Epidermal melanocyte (primary cell): Measurements from ENCODE around the gene IFNA17.
"Not testable (repeated sequence)": the region's sequence is repeated elsewhere in the genome, so short reads cannot be mapped to it uniquely, and the experiment has no call there.

ENCODE experiments used
- DNase-seq: peaks from one replicate; pipeline ENCODE4 v3.0.0; 2011; ENCODE audit warnings: low spot score; ENCODE audit not compliant: insufficient read length

IFNA17 gene

DNA sequence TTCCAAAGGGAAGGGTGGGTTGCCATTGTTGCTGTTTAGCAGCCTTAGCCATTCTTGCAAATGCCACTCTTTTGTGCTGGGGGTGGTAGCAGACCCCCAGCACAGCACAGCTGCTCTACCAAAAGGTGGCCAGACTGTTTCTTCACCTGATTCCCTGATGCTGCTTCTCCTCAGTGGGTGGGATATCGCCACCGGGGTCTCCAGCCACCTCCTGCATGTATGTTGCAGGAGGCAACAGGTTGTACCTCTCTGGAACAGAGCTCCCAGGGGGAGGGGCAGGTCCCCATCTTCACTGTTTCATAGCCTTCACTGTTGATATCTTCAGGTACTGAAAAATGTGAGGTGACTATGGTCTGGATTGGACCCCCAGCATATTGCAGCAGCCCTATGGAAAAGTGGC, 17.2 kb downstream of the IFNA17 start:
- DNase-seq = not testable (repeated sequence)

DNA sequence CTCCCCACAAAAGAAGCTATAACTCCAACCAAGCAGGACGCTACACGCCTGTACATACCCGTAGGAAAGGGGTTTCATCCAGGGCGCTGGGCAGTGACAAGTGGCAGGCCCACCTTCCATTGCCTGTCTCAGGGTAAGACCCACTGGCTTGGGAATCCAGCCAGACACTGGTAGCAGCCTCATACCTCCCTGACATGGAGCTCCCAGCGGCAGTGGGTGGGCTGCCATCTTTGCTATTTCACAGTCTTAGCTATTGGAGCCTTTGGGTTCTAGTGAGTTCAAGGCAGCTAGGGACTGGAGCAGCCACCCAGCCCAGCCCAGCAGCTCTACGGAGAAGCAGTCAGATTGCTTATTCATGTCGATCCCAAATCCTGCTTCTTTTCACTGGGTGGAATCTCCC, 17.7 kb downstream of the IFNA17 start:
- DNase-seq = no peak

- DNase-seq = not testable (repeated sequence)
Measured at GRCh38 chr9:21207043-21207442, 21.0 kb downstream of the IFNA17 start, which contains the start of gene IFNA10. Gene IFNA10, minus strand, starts transcription at chr9:21207143. Its CDS starts 46 bp downstream, at chr9:21207097.

DNA sequence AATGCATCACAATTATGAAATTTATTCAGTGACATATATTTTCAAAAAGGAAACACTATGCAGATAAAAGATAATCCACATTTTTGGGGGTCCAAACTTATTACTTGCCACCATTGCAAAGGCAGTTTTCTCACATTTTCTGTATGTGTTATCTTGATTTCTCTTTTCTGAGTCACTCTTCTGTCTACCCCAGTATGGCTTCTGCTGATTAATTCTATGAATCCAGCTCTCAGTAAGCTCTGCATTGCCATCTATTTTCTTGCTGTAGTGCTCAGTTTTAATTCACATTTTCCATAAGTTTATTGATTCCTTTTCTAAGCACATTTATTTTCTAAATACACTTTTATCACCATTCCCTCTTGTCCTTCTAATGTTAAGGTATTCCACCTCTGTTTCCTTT, 22.8 kb downstream of the IFNA17 start:
- no peak for DNase-seq

GRCh38 chr9:21202105-21202504, 25.9 kb downstream of the IFNA17 start, which contains the start of gene IFNA7:
Gene IFNA7, minus strand, starts transcription at chr9:21202205. Its CDS starts 40 bp downstream, at chr9:21202165.
- not testable (repeated sequence) for DNase-seq

DNA sequence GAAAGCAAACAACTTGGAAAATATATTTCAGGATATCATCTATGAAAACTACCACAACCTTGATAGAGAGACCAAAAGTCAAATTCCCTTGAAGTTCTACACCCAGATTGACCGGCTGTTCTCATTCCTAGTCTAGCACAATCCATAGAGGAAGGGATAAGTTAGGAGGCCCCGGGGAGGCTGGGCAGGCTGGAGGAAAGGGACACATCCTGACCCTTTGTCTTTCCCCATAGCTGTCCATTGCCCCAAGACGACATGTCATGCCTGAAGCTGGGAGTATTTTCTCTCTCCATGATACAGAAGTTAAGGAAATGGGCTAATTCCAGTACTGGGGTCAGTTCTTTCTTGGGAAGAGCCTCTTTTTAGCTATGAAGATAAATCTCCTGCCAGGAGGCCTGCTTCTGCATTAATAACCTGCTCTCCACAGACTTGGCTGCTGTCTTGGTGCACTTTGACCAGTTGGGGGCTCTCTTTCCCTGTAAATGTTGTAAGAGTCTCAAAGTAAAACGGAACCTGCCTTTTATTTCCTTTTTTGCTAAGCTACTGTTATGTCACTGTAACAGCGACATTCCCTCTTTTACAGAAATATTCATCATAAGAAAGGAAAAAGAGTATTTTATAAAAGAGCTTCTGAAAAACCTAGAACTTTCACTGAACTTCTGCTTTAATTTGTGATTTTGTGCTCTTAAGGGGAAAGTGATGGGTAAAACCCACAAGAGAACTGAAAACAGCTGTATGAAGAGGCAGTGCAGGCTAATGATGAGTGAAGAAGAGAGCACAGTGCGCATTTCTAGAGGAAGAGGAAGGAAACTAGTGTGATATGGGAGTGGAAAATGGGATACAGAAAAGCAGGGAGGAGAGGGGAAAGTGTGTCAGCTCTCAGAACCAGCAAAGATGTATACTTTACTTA, 32.9 kb downstream of the IFNA17 start:
- not testable (repeated sequence) for DNase-seq

DNA sequence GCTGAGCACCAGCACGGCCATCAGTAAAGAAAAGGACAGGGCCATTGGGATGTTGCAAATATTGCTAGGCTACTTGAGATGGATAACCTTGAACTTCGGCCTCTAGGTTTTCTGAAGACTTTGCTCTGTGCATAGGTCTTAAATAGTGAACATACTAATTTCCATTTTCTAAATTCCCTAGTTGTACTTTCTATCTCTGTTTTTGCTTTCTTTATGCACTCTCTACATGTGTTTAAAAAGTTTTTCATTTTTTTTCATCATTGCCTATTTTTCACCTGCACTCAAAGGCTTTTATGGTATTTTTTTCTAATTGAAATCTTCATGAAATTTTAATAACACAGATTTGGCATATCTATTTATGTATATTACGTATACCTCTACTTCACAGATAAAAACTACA, 40.5 kb downstream of the IFNA17 start, which contains the start of gene IFNA4:
Gene IFNA4, minus strand, starts transcription at position 101 of the 400 bp plus-strand sequence. Its CDS starts 56 bp downstream, at position 45.
- DNase-seq = not testable (repeated sequence)

GRCh38 chr9:21182810-21183736, 44.9 kb downstream of the IFNA17 start:
- DNase-seq = not testable (repeated sequence)
